ENCODE measurements around the gene SHISAL1. TPM values are rescaled to one million over a fixed set of nuclear protein-coding genes. Genes with fewer than 3 reads are reported as not detected.

Gene SHISAL1
- total and polyA plus RNA-seq, 2 donors (not counting 3 experiments of a cell fraction or from before 2014, with no cell fraction given): 0.01 to 0.07 TPM

DNA sequence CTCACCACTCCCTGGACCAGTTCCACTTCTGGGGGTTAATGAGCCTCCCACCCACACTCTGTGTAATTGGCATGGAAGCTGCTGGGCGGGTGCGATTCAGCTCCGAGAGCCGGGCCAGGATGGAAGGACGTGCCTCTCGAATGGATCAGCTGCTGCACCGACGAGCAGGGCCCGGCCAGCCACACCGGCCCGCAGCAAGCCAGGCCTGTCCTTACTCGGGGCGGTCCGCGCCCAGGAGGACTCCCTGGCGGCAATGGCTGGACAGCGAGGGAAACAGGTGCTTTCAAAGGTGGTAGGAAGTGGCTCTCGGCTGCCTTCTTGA, 4.3 kb upstream of the SHISAL1 start:
- Histone ChIP-seq H3K9ac (replicated peaks; ENCODE audit: extremely low read depth, insufficient read depth, low read length) (no peak overlapping the region), H3K4me3 (replicated peaks in 1 of 3; ENCODE audit: insufficient read depth in 1 of 3, low read depth in 1 of 3, low read length in 3 of 3) (no peak overlapping the region), H3K4me1 (ENCODE audit: control insufficient read depth, extremely low read depth, insufficient read depth, low read length) (no peaks in the 10 kb centered on the region), H3K9me1 (replicated peaks; ENCODE audit: control insufficient read depth, extremely low read depth, insufficient read depth, low read length) (no peaks in the 10 kb centered on the region), H3K9me3 (replicated peaks; ENCODE audit: control insufficient read depth, insufficient read depth, low read length) (no peaks in the 10 kb centered on the region), H3K36me3 (ENCODE audit: control insufficient read depth in 2 of 2, extremely low read depth in 1 of 2, insufficient read depth in 2 of 2, low read length in 2 of 2) (no peaks in the 10 kb centered on the region), H2AFZ (ENCODE audit: low read depth, low read length) (no peak overlapping the region), H3K79me2 (ENCODE audit: control insufficient read depth, insufficient read depth, low read length) (no peaks in the 10 kb centered on the region), H3K27me3 (ENCODE audit: control insufficient read depth in 2 of 2, insufficient read depth in 2 of 2, low read length in 2 of 2) (no peaks in the 10 kb centered on the region), H3K27ac (ENCODE audit: insufficient read depth, low read depth, low read length) (no peak overlapping the region), H4K20me1 (replicated peaks; ENCODE audit: control insufficient read depth, extremely low read depth, insufficient read depth, low read length) (no peaks in the 10 kb centered on the region), H3K4me2 (ENCODE audit: insufficient read depth, low read length) (no peak overlapping the region)
- dilution Hi-C loops (cut with MboI; ENCODE audit: extremely low pct_ligation_motif_present, low sequenced_read_pairs): no loop called here
- CTCF ChIA-PET: interaction anchor here (1.0 to 1.1 kb wide), 3 partner anchors 8 to 13 kb away, joined by 3 to 4 read pairs (median 3); no protein-coding TSS in a partner anchor
- FAIRE-seq (no peak), DNase-seq (ENCODE audit: low read depth, low spot score) (no peak)
- intact Hi-C loops (cut with micrococcal nuclease): no loop called here
- POLR2A ChIA-PET: no interaction called here
- BruUV-seq (replicated peaks): no TSS peak
- TF ChIP-seq POLR2AphosphoS5 (IDR thresholded peaks at IDR 0.05; ENCODE audit: insufficient read depth, low read depth, low read length) (no peak), GATA2 (IDR thresholded peaks at IDR 0.05; ENCODE audit: insufficient read depth, insufficient read length, low read depth, low read length) (no peak)

GRCh38 chr22:44316393-44317122, 3.8 kb upstream of the SHISAL1 start:
- dilution Hi-C loops (cut with MboI; ENCODE audit: extremely low pct_ligation_motif_present, low sequenced_read_pairs): no loop called here
- POLR2A ChIA-PET: no interaction called here

More at GRCh38 chr22:44316393-44317122, 3.8 kb upstream of the SHISAL1 start:
- Histone ChIP-seq H3K27me3 (ENCODE audit: control insufficient read depth in 2 of 2, insufficient read depth in 2 of 2, low read length in 2 of 2) (no peaks in the 10 kb centered on the region), H2AFZ (ENCODE audit: low read depth, low read length) (no peak overlapping the region), H3K27ac (ENCODE audit: insufficient read depth, low read depth, low read length) (no peak overlapping the region), H3K4me2 (ENCODE audit: insufficient read depth, low read length) (no peak overlapping the region), H3K9me1 (replicated peaks; ENCODE audit: control insufficient read depth, extremely low read depth, insufficient read depth, low read length) (no peaks in the 10 kb centered on the region), H3K79me2 (ENCODE audit: control insufficient read depth, insufficient read depth, low read length) (no peaks in the 10 kb centered on the region), H3K36me3 (ENCODE audit: control insufficient read depth in 2 of 2, extremely low read depth in 1 of 2, insufficient read depth in 2 of 2, low read length in 2 of 2) (no peaks in the 10 kb centered on the region), H3K4me3 (replicated peaks in 1 of 3; ENCODE audit: insufficient read depth in 1 of 3, low read depth in 1 of 3, low read length in 3 of 3) (no peak overlapping the region), H4K20me1 (replicated peaks; ENCODE audit: control insufficient read depth, extremely low read depth, insufficient read depth, low read length) (no peaks in the 10 kb centered on the region), H3K9ac (replicated peaks; ENCODE audit: extremely low read depth, insufficient read depth, low read length) (no peak overlapping the region), H3K4me1 (ENCODE audit: control insufficient read depth, extremely low read depth, insufficient read depth, low read length) (no peaks in the 10 kb centered on the region), H3K9me3 (replicated peaks; ENCODE audit: control insufficient read depth, insufficient read depth, low read length) (no peaks in the 10 kb centered on the region)
- CTCF ChIA-PET: interaction anchor here (1.0 to 1.1 kb wide), 3 partner anchors 8 to 14 kb away, joined by 3 to 4 read pairs (median 3); no protein-coding TSS in a partner anchor
- BruUV-seq (replicated peaks): no TSS peak
- intact Hi-C loops (cut with micrococcal nuclease): no loop called here
- DNase-seq (ENCODE audit: low read depth, low spot score): no peak
- no peak for TF ChIP-seq POLR2A (IDR thresholded peaks at IDR 0.05; ENCODE audit: low read depth, low read length)
- TF ChIP-seq GATA2 (IDR thresholded peaks at IDR 0.05; ENCODE audit: insufficient read depth, insufficient read length, low read depth, low read length): no peak
- no peak for TF ChIP-seq MYC (IDR thresholded peaks at IDR 0.05; ENCODE audit: low read depth, low read length)
- TF ChIP-seq, protein P1, sequence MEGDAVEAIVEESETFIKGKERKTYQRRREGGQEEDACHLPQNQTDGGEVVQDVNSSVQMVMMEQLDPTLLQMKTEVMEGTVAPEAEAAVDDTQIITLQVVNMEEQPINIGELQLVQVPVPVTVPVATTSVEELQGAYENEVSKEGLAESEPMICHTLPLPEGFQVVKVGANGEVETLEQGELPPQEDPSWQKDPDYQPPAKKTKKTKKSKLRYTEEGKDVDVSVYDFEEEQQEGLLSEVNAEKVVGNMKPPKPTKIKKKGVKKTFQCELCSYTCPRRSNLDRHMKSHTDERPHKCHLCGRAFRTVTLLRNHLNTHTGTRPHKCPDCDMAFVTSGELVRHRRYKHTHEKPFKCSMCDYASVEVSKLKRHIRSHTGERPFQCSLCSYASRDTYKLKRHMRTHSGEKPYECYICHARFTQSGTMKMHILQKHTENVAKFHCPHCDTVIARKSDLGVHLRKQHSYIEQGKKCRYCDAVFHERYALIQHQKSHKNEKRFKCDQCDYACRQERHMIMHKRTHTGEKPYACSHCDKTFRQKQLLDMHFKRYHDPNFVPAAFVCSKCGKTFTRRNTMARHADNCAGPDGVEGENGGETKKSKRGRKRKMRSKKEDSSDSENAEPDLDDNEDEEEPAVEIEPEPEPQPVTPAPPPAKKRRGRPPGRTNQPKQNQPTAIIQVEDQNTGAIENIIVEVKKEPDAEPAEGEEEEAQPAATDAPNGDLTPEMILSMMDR (IDR thresholded peaks at IDR 0.05; ENCODE audit: extremely low read depth in 1 of 2, insufficient read depth in 1 of 2, low read depth in 1 of 2, low read length in 2 of 2): no peak
- TF ChIP-seq POLR2AphosphoS5 (IDR thresholded peaks at IDR 0.05; ENCODE audit: insufficient read depth, low read depth, low read length): no peak
- no peak for TF ChIP-seq JUN (IDR thresholded peaks at IDR 0.05; ENCODE audit: borderline replicate concordance, insufficient read depth, insufficient read length, low read depth)
- TF ChIP-seq, protein P2, sequence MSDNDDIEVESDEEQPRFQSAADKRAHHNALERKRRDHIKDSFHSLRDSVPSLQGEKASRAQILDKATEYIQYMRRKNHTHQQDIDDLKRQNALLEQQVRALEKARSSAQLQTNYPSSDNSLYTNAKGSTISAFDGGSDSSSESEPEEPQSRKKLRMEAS (IDR thresholded peaks at IDR 0.05; ENCODE audit: insufficient read depth, insufficient read length): no peak
- no peak for TF ChIP-seq FOS (IDR thresholded peaks at IDR 0.05; ENCODE audit: borderline replicate concordance, insufficient read depth, low read length)
- no peak for TF ChIP-seq EZH2 (IDR thresholded peaks at IDR 0.05; ENCODE audit: borderline replicate concordance, low read depth, low read length, severe bottlenecking)
- FAIRE-seq: no peak
